Hindlimb muscle (tissue), 1 donor: ENCODE data around the gene PDE9A. TPM values are rescaled to one million over a fixed set of nuclear protein-coding genes. Genes with fewer than 3 reads are reported as not detected.
"Not testable (repeated sequence)": the region's sequence is repeated elsewhere in the genome, so short reads cannot be mapped to it uniquely, and the experiment has no call there.

Source experiments
- DNase-seq: peaks from one replicate; pipeline ENCODE4 v3.0.0-alpha.2; 2013
- polyA plus RNA-seq: library from polyadenylated mRNA; unstranded; fragments of 120-200 nt; gene quantifications from one replicate; pipeline ENCODE4 v1.2.1, GENCODE V29; 2013; ENCODE audit not compliant: insufficient read length

Gene PDE9A
- polyA plus RNA-seq, 1 donor: 7.5 TPM

DNA sequence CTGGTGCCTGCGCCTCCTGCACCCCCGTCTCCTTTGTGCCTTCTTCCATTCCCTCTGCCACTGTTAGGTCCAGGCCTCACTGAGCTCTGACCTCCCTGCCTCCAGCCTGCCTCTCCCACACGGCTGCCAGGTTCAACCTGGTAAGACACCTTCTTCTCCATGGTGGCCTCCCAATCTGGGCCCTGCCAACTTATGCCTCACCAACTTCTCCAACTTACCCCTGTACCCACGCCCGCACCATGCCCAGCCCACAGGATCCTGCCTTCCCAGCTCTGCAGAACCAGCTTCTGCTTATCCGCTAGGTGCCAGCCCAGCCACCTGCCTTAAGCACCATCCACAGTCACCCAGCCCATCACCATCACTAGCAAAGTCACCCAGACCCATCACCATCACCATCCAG lies 37.2 kb downstream of the PDE9A start:
- no peak for DNase-seq

GRCh38 chr21:42691901-42692559 lies 38.6 kb downstream of the PDE9A start:
- no peak for DNase-seq

DNA sequence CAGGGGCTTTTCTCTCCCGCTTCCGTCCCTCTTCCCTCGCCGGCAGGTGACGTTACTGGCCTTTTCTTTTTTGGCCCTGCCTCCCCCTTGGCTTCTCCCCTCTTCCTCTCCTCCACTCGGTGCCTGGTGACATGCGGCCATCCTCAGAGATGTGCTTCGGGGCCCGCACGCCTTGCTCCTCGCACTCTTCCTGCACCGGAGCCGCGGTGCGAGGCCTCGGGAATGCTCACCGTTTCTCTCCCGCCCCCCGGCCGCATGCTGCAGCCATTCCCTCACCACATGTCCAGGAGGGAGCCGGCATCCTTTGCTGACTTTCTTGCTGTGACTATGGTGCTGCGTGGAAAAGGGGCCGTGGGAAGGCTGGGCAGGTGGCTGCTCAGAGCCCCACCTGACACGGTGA lies 39.3 kb downstream of the PDE9A start:
- DNase-seq: no peak

GRCh38 chr21:42694751-42695696 lies 41.6 kb downstream of the PDE9A start:
- no peak for DNase-seq

GRCh38 chr21:42695697-42696380 lies 42.4 kb downstream of the PDE9A start:
- DNase-seq: no peak

DNA sequence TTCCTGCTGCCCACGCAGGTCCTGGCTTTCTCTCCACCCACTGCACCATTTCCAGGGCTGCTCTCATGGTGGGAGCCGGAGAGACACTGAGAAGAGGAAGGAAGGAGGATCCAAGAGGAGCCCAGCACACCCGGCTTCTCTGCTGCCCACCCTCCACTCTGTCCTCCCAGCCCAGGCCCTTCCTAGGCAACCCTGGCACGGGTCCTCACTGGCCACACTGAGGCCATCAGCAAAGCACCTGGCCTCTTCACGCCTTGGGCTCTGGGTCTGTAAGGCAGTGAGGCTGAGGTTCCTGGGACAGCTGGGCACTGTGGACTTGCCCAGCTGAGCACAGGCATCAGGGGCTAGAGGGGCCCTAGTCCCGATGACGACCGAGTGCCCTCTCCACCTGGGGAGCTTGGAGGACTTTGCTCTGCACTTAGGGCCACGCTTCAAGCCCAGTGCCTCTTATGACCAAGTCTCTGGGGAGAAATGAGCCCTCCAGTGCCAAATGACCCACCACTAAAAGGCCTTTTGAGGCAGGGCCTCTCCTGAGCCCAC lies 43.1 kb downstream of the PDE9A start:
- DNase-seq: no peak

DNA sequence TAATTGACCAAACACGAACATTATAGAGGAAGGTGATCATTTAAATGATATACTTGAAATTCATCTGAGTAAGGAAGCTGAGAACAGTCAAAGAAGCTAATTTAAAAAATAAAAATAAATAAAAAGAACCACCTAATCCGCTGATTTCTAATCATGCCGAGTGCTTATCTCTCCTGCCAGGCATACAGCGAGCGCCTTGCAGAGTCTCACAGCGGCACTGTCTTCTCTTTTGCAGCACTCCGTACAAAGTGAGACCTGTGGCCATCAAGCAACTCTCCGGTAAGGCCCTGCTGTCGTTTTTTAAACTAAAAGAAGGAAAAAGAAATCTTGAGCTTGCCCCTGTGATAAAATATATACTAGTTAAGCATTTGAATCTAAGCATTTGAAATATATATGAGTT lies 45.3 kb downstream of the PDE9A start:
- no peak for DNase-seq

- DNase-seq: no peak
These were observed 45.8 kb downstream of the PDE9A start for GRCh38 chr21:42699196-42699595.

- DNase-seq: no peak
These were observed 48.5 kb downstream of the PDE9A start for GRCh38 chr21:42701706-42702456.

- no peak for DNase-seq
These were observed 49.3 kb downstream of the PDE9A start for GRCh38 chr21:42702720-42703119.

DNA sequence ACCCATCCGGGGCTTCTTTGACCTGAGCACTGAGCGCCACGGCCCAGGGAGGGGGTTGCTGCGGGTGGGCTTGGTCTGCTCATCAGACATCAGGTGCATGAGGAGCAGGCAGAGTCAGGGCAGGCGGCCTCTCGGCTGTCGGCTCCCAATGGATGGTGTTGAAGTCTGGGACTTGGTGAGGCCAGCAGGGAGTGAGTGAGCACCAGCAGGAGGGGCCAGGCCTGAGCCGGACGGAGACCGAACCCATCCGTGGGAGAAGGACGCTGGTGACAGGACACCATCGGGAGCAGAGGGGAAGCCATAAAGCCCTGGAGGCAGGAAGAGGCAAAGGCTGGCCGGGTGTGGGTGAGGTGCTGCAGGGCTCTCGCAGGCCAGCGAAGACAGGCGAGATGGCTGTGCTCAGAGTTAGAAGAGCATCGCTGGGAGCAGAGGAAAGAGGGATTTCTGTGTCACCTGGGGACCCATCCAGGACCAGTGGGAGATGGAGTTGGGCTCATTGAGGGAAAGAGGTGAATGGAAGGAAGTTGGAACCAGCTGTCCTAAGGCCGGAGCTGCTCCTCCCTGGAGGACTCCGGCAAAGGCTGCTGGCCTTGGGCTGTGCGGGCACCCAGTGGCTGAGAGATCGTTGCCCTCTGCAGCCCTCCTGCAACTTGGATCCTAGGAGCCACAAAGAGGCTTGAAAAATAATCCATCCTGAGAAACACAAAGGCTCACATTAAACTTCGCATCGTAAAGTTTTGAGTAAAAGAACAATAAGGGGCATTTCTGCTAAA lies 49.9 kb downstream of the PDE9A start:
- DNase-seq: no peak

GRCh38 chr21:42703965-42704364 lies 50.5 kb downstream of the PDE9A start:
- DNase-seq: no peak

DNA sequence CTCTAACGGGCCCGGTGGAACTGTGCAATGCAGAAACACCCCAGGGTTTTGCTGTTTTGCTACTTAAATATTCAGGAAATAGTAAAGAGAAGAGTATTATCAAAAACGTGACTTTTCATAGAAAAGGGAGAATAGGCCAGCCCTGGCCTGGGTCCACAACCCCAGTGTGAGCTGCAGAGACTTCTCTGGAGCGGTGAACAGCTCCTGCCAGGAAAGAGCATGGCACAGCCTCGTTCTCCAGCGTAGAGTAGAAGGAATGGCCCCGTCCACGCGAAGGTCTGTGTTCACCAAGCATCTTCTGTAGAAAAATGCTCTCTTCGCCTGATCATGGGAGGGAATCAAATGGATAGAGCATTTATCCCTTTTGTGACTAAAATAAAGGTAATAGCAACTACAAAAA lies 51.4 kb downstream of the PDE9A start:
- no peak for DNase-seq

GRCh38 chr21:42705346-42705745 lies 51.9 kb downstream of the PDE9A start:
- no peak for DNase-seq

GRCh38 chr21:42705746-42706374 lies 52.4 kb downstream of the PDE9A start:
- DNase-seq: no peak

GRCh38 chr21:42706765-42707164 lies 53.3 kb downstream of the PDE9A start:
- no peak for DNase-seq

DNA sequence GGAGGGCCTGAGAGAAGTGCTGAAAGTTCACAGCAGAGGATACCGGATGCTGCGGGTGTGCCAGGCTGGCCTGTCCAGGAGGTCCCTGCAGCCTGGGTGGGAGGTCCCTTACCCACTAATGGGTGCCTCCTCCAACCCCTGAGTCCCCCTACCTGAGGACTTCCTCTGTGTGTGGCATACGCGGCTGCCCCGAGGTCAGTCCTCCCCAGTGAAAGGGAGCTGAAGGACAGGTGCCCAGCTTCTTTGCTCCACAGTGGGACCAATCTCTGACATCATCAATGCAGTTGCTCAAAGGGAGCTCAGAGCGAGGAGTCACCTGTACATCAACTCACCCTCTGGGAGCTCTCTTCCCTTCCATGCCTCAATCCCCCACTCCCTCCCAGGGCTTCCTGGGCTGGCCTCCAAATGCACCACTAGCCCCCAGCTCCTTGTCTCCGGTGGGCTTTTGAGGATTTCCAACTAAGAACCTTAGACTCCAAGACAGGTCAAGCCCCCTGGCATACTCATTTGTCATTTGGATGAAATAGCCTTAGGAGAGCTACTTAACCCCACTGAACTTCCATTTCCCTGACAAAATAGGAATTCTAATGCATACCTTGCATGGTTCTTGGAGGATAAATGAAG lies 53.9 kb downstream of the PDE9A start:
- no peak for DNase-seq

DNA sequence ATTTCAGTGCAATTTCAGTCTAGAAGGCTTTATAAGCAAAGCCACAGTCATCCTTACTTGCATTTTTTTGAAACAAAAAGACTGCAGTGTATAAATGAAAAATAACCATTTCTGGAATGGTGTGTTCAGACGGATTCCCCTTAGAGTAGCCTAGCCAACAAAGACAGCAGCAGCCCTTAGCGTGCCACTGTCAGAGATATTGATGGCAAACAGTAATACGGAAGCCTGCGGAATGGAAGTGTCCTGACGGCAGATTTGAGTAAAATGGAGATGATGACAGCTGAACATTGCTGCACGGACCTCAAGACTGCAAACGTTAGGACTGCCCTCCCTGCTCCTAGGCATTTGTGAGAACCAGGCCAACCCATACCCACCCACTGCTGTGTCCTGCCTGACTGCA lies 54.7 kb downstream of the PDE9A start:
- no peak for DNase-seq

DNA sequence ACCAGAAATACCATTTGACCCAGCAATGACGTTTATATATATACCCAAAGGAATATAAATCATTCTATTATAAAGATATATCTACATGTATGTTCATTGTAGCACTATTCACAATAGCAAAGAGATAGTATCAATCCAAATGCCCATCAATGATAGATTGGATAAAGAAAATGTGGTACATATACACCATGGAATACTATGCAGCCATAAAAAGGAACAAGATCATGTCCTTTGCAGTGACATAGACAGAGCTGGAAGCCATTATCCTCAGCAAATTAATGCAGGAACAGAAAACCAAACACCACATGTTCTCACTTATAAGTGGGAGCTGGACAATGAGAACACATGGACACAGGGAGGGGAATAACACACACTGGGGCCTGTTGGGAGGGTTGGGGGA lies 55.5 kb downstream of the PDE9A start:
- not testable (repeated sequence) for DNase-seq

GRCh38 chr21:42711667-42712066 lies 58.2 kb downstream of the PDE9A start:
- DNase-seq: no peak

- DNase-seq: not testable (repeated sequence)
These were observed 62.0 kb downstream of the PDE9A start for GRCh38 chr21:42715427-42715826.
